Gastrocnemius medialis (tissue), 4 donors: ENCODE data around the gene NPL.
A peak's percentile ranks its signal among the peaks of the same experiment; 100 is the strongest.

Experiments
- CTCF ChIP-seq, 5 experiments: fragments of 450-650 bp in 3 of 5; fragments of 200-600 bp in 2 of 5; sonication (generic) in 2 of 5; IDR thresholded peaks in 4 of 5; conservative IDR thresholded peaks in 1 of 5; 1 replicate in 4 of 5; 2 replicates in 1 of 5; pipeline ENCODE4 v1.5.1; 2016 to 2019; ENCODE audit warnings: antibody characterized with exemption in 5 of 5, mild to moderate bottlenecking in 3 of 5, moderate library complexity in 3 of 5
- POLR2A ChIP-seq, 2 donors: fragments of 450-650 bp; IDR thresholded peaks; one replicate each; pipeline ENCODE4 v1.6.1; 2017; ENCODE audit warnings: antibody characterized with exemption in 2 of 2, mild to moderate bottlenecking in 2 of 2, moderate library complexity in 2 of 2

GRCh38 chr1:182839209-182840066 is 49.9 kb downstream of the NPL start, which contains the start of gene DHX9:
- TF ChIP-seq CTCF (IDR thresholded peaks at IDR 0.05 in 4 of 5, conservative IDR thresholded peaks at IDR 0.05 in 1 of 5) (peak in 4 of 5 experiments; percentile 6 to 24 (median 19)), POLR2A (IDR thresholded peaks at IDR 0.05) (peak; percentile 79 to 87)
